ENCODE results near the gene WDR70.
"Not testable (repeated sequence)": the region's sequence is repeated elsewhere in the genome, so short reads cannot be mapped to it uniquely, and the experiment has no call there.

The WDR70 gene

GRCh38 chr5:37683072-37683471, 304.0 kb downstream of the WDR70 start:
- H3K4me2 ChIP-seq (ENCODE audit: low read depth, low read length, poor library complexity, severe bottlenecking): no peak overlapping the region
- H3K9me3 ChIP-seq (ENCODE audit: insufficient read depth, low read depth, low read length): peaks cover 12% of the 10 kb centered on the region; the same call in 1 of the 2 replicates
- H3K27me3 ChIP-seq (ENCODE audit: insufficient read depth, low read length, poor library complexity, severe bottlenecking): no peaks in the 10 kb centered on the region
- H2AFZ ChIP-seq (ENCODE audit: low read length): no peak overlapping the region
- no peak overlapping the region for H3K4me3 ChIP-seq (ENCODE audit: low read length, poor library complexity, severe bottlenecking)
- no peaks in the 10 kb centered on the region for H3K36me3 ChIP-seq (ENCODE audit: insufficient read depth, low read length)
- H3K4me1 ChIP-seq (ENCODE audit: insufficient read depth, low read length, poor library complexity, severe bottlenecking): no peaks in the 10 kb centered on the region
- no peak for TF ChIP-seq EZH2phosphoT487 (IDR thresholded peaks at IDR 0.05; ENCODE audit: borderline replicate concordance)
- TF ChIP-seq CTCF (conservative IDR thresholded peaks at IDR 0.05; ENCODE audit: low read length): no peak
- H3K79me2 ChIP-seq (ENCODE audit: insufficient read depth, low read length): no peaks in the 10 kb centered on the region
- no peak overlapping the region for H3K9ac ChIP-seq (ENCODE audit: low read depth, low read length, poor library complexity, severe bottlenecking)
- H3K9me2 ChIP-seq (replicated peaks; ENCODE audit: low read depth, low read length): no peaks in the 10 kb centered on the region
- no peaks in the 10 kb centered on the region for H4K20me1 ChIP-seq (ENCODE audit: insufficient read depth, low read length, poor library complexity, severe bottlenecking)
- H3F3A ChIP-seq (ENCODE audit: low read depth): no peaks in the 10 kb centered on the region

GRCh38 chr5:37685211-37685610, 306.1 kb downstream of the WDR70 start:
- no peaks in the 10 kb centered on the region for H3K9me2 ChIP-seq (replicated peaks; ENCODE audit: low read depth, low read length)
- no peaks in the 10 kb centered on the region for H3K36me3 ChIP-seq (ENCODE audit: insufficient read depth, low read length)
- H3K79me2 ChIP-seq (ENCODE audit: insufficient read depth, low read length): no peaks in the 10 kb centered on the region
- H2AFZ ChIP-seq (ENCODE audit: low read length): no peak overlapping the region
- H3K9me3 ChIP-seq (ENCODE audit: insufficient read depth, low read depth, low read length): peaks cover 12% of the 10 kb centered on the region; the same call in 1 of the 2 replicates
- no peak overlapping the region for H3K9ac ChIP-seq (ENCODE audit: low read depth, low read length, poor library complexity, severe bottlenecking)
- no peak for TF ChIP-seq EZH2phosphoT487 (IDR thresholded peaks at IDR 0.05; ENCODE audit: borderline replicate concordance)
- TF ChIP-seq CTCF (conservative IDR thresholded peaks at IDR 0.05; ENCODE audit: low read length): no peak
- no peaks in the 10 kb centered on the region for H3K4me1 ChIP-seq (ENCODE audit: insufficient read depth, low read length, poor library complexity, severe bottlenecking)
- no peaks in the 10 kb centered on the region for H3F3A ChIP-seq (ENCODE audit: low read depth)
- no peak overlapping the region for H3K4me3 ChIP-seq (ENCODE audit: low read length, poor library complexity, severe bottlenecking)
- no peaks in the 10 kb centered on the region for H3K27me3 ChIP-seq (ENCODE audit: insufficient read depth, low read length, poor library complexity, severe bottlenecking)
- no peaks in the 10 kb centered on the region for H4K20me1 ChIP-seq (ENCODE audit: insufficient read depth, low read length, poor library complexity, severe bottlenecking)
- no peak overlapping the region for H3K4me2 ChIP-seq (ENCODE audit: low read depth, low read length, poor library complexity, severe bottlenecking)

GRCh38 chr5:37685816-37686215, 306.7 kb downstream of the WDR70 start:
- Histone ChIP-seq H2AFZ (ENCODE audit: low read length) (no peak overlapping the region), H3K4me3 (ENCODE audit: low read length, poor library complexity, severe bottlenecking) (no peak overlapping the region), H3K36me3 (ENCODE audit: insufficient read depth, low read length) (no peaks in the 10 kb centered on the region), H3K79me2 (ENCODE audit: insufficient read depth, low read length) (no peaks in the 10 kb centered on the region), H3K4me2 (ENCODE audit: low read depth, low read length, poor library complexity, severe bottlenecking) (no peak overlapping the region), H3K9me3 (ENCODE audit: insufficient read depth, low read depth, low read length) (peaks cover 12% of the 10 kb centered on the region; the same call in 1 of the 2 replicates), H3K27me3 (ENCODE audit: insufficient read depth, low read length, poor library complexity, severe bottlenecking) (no peaks in the 10 kb centered on the region), H3K9ac (ENCODE audit: low read depth, low read length, poor library complexity, severe bottlenecking) (no peak overlapping the region), H3F3A (ENCODE audit: low read depth) (no peaks in the 10 kb centered on the region), H3K9me2 (replicated peaks; ENCODE audit: low read depth, low read length) (no peaks in the 10 kb centered on the region), H3K4me1 (ENCODE audit: insufficient read depth, low read length, poor library complexity, severe bottlenecking) (no peaks in the 10 kb centered on the region), H4K20me1 (ENCODE audit: insufficient read depth, low read length, poor library complexity, severe bottlenecking) (no peaks in the 10 kb centered on the region)
- TF ChIP-seq EZH2phosphoT487 (IDR thresholded peaks at IDR 0.05; ENCODE audit: borderline replicate concordance) (no peak), CTCF (conservative IDR thresholded peaks at IDR 0.05; ENCODE audit: low read length) (no peak)

- not testable (repeated sequence) for H3K9me3 ChIP-seq (ENCODE audit: insufficient read depth, low read depth, low read length); H3K4me3 ChIP-seq (ENCODE audit: low read length, poor library complexity, severe bottlenecking); H3K4me1 ChIP-seq (ENCODE audit: insufficient read depth, low read length, poor library complexity, severe bottlenecking); H3F3A ChIP-seq (ENCODE audit: low read depth); H3K79me2 ChIP-seq (ENCODE audit: insufficient read depth, low read length); H4K20me1 ChIP-seq (ENCODE audit: insufficient read depth, low read length, poor library complexity, severe bottlenecking); H3K27me3 ChIP-seq (ENCODE audit: insufficient read depth, low read length, poor library complexity, severe bottlenecking); H3K9me2 ChIP-seq (replicated peaks; ENCODE audit: low read depth, low read length); H3K9ac ChIP-seq (ENCODE audit: low read depth, low read length, poor library complexity, severe bottlenecking); H3K36me3 ChIP-seq (ENCODE audit: insufficient read depth, low read length); H3K4me2 ChIP-seq (ENCODE audit: low read depth, low read length, poor library complexity, severe bottlenecking); H2AFZ ChIP-seq (ENCODE audit: low read length)
Measured at GRCh38 chr5:37688925-37689324, 309.8 kb downstream of the WDR70 start.

- not testable (repeated sequence) for H3K79me2 ChIP-seq (ENCODE audit: insufficient read depth, low read length); H3K9me3 ChIP-seq (ENCODE audit: insufficient read depth, low read depth, low read length); H2AFZ ChIP-seq (ENCODE audit: low read length); H3K9ac ChIP-seq (ENCODE audit: low read depth, low read length, poor library complexity, severe bottlenecking); H3K4me2 ChIP-seq (ENCODE audit: low read depth, low read length, poor library complexity, severe bottlenecking); H3F3A ChIP-seq (ENCODE audit: low read depth); H4K20me1 ChIP-seq (ENCODE audit: insufficient read depth, low read length, poor library complexity, severe bottlenecking); H3K9me2 ChIP-seq (replicated peaks; ENCODE audit: low read depth, low read length); H3K4me3 ChIP-seq (ENCODE audit: low read length, poor library complexity, severe bottlenecking); H3K4me1 ChIP-seq (ENCODE audit: insufficient read depth, low read length, poor library complexity, severe bottlenecking); H3K27me3 ChIP-seq (ENCODE audit: insufficient read depth, low read length, poor library complexity, severe bottlenecking); H3K36me3 ChIP-seq (ENCODE audit: insufficient read depth, low read length)
Measured at GRCh38 chr5:37694333-37694732, 315.2 kb downstream of the WDR70 start.

All from Loucy (cell line).